DMS 273 treated with DMSO at 0.1 percent for 48 hours (cell line): ENCODE measurements around the gene COTL1.
"Not testable (repeated sequence)": the region's sequence is repeated elsewhere in the genome, so short reads cannot be mapped to it uniquely, and the experiment has no call there.

Experiments
- DNase-seq: peaks from one replicate; lab custom pipeline; 2025; lab: John Stamatoyannopoulos, UW

Gene COTL1

DNA sequence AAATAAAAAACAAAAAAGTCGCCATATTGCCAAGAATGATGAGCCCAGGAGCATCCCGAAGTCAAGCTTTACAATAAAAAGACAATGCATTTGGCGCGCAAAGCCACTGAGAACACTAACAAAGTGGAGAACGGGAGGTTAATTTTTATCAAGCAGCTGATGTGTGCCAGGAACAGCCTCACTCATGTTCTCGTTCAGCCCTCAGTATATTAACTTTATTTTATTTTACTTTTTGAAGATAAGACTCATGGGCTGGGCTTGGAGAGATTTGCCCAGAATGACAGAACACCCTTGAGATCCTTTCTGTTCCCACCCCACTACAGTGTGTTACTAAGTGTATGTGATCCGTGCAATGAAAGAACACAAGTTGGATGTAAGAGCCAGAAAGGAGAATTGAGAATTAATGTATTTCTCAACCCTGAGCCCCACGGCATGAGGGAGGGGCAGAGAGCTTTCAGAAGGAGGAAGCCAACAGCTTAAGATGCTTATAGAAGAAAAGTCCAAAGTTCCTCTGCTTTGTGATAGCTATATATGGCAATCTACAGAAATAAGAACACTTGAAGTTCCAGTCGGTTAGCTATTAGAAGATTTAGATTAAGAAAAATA lies 48.4 kb downstream of the COTL1 start:
- DNase-seq: no peak

DNA sequence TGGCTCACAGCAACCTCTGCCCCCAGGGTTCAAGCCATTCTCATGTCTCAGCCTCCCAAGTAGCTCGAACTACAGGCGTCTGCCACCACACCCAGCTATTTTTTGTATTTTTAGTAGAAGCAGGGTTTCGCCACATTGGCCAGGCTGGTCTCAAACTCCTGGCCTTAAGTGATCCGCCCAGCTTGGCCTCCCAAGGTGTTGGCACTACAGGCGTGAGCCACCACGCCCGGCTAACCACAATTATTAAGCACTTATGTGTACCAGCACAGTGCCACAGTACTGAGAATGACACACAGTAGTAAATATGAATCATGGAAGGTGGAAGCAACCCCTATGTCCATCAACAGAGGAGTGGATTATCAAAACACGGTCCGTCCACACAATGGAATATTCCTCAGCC lies 49.8 kb downstream of the COTL1 start:
- no peak for DNase-seq

GRCh38 chr16:84567286-84567962 lies 50.5 kb downstream of the COTL1 start:
- no peak for DNase-seq

DNA sequence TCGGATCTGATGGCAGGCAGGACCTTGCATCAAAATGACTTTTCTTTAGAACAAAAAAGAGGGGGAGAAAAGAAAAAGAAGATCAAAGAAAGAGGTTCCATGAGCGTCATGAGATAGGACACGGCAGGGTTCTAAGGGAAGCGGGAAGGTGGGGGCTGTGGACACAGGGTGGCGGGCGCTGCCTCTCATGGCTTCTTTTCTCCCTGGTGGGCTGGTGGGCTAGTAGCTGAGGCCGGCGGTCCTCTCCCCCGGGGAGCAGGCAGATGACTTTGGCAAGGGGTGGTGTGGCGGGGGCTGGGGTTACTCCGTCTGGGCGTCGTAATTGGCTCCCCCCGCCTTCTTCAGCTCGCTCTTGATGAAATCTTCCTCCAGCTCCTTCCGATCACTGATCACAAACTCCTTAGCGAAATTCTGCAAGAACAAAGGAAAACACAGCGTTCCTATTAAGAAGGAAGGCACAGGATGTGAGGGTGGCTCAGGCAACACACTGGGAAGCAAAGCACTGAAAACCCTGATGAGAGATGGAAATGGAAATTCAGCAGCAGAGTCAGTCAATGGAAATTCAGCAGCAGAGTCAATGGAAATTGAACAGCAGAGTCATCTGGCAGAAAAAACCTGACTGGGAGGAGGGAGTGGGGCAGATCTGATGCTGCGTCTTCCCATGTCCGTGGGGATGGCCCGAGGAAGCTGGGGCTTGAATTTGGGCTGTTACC lies 51.2 kb downstream of the COTL1 start:
- no peak for DNase-seq

DNA sequence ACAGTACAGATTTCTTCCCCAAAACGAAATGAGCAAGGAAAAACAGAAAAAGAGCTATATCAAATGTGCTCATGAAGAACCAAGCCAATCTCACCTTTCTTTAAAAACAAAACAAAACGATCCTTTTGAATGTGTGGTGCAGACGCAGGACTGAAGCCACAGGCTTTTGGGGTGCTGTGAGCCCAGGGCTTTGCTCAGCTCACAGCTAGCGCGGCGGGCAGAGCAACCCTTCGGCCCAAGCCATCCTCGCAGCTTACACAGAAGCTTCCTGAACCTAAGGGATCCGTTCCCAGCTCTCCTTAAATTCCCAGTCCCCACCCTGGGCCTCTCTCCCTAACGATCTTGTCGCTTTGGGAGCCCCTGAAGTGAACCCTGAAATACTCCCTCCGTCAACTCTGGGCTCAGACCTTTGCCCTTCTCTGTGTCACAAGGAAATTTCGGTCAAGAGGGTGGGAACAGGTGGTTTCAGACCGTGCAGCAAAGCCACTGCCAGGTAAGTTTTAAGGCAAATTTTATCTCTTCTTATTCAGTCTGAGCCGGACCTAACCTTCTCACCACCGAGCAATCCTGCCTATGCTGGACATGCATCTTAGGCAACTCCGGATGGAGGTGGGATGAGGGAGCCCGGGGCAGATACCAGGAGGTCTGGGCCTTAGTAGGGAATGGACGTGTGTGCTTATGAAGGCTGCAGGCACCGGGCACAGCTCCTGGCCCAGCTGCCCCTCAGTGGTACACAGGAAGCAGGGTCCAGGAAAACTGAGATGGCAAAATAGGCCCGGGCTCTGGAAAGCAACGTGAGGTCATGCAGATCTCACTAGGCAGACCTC lies 52.0 kb downstream of the COTL1 start:
- DNase-seq: no peak

DNA sequence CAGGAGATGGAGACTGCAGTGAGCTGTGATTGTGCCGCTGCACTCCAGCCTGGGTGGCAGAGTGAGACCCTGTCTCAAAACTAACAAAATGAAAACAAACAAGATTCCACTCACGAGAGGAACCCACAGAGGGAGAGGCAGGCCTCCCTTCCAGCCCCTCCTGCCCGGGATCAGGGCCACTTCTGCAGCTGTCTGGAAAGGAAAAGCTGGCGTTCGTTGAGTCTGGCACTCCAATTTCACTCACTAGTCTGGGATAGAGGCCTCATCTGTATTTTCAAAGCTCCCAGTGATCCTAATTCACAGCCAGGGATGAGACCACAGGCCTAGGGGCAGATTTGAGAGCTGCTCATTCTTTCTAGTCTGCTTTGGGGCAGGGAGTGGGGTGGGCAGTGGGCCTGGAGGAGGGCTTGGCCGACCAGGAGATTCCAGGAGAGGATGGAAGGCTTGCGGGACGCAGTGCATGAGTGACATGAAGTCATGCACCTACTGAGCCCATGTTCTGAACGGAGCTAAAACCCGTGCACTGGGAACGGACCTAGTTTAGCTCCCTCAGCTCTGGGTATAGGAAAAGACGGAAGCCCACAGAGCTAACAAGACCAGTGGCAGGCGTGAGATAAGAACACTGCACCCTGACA lies 54.0 kb downstream of the COTL1 start:
- DNase-seq: no peak

DNA sequence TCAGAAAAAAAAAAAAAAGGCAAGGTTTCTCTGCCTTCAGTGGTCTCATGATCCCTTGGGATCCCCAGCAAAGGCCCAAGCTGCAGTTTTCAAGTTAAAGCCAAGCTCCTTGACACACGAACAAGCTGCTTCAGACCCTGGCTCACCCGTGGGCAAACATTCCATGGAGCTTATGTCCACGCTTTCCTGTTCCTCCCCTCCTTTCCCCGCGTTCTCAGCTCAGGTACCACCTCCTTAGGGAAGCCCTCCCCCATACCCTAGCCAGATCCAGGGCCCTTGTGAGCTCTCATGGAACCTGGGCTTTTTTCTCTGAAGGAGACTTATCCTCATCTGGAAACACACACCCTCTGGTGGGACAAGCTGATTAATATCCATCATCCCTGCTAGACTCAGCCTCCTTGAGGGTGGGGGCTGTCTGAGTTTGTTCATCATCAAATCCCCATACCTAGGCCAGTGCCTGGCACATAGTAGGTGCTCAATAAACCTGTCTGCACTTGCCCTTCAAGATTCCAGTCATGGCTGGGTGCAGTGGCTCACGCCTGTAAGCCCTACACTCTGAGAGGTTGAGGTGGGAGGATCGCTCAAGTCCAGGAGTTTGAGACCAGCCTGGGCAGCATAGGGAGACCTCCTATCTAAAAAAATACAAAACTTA lies 54.7 kb downstream of the COTL1 start:
- no peak for DNase-seq

- no peak for DNase-seq
Observed at GRCh38 chr16:84562174-84562815, 55.6 kb downstream of the COTL1 start.

GRCh38 chr16:84561291-84561690 lies 56.6 kb downstream of the COTL1 start:
- DNase-seq: no peak

GRCh38 chr16:84560269-84560668 lies 57.6 kb downstream of the COTL1 start:
- no peak for DNase-seq

DNA sequence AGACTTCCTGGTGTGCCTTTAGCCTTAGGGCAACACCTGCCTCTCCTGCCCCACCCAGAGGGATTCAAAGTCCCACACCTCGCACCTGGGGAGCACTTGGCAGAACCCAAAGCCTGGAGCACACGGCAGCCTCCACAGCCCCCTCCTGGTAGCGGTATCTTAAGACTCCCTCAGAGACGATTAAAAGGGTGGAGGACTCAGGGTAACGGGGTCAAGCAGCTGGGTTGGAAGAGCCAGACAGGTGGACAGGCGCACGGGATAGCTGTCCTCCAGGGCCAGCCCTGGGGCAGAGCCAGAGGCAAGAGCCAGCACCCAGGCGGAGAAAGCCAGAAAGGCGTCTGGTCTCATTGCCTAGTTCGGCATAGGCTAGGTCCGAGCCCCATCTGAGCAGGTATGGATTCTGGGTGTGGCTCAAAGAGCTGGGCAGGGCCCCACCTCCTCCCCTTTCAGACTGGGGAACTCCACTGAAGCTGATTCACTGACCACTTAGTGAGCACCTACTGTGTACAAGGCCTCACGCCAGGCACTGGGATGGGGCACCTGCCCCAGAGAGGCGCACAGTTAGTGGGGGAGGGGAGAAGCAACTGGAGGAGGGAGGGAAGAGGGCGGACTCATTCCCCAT lies 58.5 kb downstream of the COTL1 start:
- DNase-seq: no peak

- not testable (repeated sequence) for DNase-seq
Observed at GRCh38 chr16:84558850-84559249, 59.0 kb downstream of the COTL1 start.

GRCh38 chr16:84557504-84557903 lies 60.4 kb downstream of the COTL1 start:
- no peak for DNase-seq

DNA sequence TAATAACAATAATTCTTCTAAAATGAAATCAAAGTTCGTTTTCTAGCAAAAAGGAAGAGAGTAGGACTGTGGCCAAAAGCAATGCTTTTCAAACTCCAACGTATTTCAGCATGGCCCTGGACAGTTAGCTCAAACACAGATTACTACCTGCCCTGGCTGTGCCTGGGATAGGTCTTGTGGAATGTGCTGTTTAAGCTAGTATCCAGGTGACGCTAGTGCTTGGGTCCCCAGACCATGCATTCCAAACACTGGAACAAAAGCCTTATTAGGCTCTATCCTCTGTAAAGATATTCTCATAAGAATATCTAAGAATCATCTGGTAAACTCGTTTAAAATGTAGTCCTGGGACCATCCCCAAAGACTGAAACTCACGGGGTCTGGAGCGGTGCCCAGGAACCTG lies 60.8 kb downstream of the COTL1 start:
- no peak for DNase-seq

GRCh38 chr16:84555418-84556196 lies 62.3 kb downstream of the COTL1 start:
- no peak for DNase-seq

GRCh38 chr16:84554627-84555328 lies 63.1 kb downstream of the COTL1 start:
- DNase-seq: no peak

DNA sequence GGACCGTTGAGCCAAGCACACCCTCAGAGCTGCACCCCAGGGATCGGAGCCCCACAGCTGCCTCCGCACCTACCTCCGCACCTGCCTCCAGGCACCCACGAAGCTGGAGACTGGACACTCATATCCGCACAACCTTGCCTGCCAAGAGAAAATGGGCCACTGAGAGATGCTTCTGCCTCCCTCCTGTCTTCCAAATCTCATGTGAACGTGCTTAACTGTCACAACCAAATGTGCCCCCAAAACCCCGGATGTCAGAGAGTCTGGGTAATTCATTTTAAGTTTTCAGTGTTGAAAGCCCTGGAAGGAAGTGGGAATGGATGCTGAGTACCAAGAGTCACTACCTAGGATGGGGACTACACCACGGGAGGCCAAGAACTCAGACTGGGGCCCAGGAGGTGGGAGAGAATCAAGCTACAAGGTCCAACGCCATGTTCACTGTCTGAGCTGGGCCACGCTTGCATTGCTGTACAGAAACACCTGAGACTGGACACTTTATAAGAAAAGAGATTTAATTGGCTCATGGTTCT lies 63.9 kb downstream of the COTL1 start:
- DNase-seq: no peak

- no peak for DNase-seq
Observed at GRCh38 chr16:84552135-84552534, 65.7 kb downstream of the COTL1 start.

GRCh38 chr16:84550096-84550495 lies 67.8 kb downstream of the COTL1 start:
- DNase-seq: no peak
